OCI-M1 (cell line): ENCODE measurements around the gene OR51S1.
"Not testable (repeated sequence)": the region's sequence is repeated elsewhere in the genome, so short reads cannot be mapped to it uniquely, and the experiment has no call there.

Experiments
- DNase-seq: peaks from one replicate; lab custom pipeline; 2025; lab: John Stamatoyannopoulos, UW

The OR51S1 gene, protein sequence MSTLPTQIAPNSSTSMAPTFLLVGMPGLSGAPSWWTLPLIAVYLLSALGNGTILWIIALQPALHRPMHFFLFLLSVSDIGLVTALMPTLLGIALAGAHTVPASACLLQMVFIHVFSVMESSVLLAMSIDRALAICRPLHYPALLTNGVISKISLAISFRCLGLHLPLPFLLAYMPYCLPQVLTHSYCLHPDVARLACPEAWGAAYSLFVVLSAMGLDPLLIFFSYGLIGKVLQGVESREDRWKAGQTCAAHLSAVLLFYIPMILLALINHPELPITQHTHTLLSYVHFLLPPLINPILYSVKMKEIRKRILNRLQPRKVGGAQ

DNA sequence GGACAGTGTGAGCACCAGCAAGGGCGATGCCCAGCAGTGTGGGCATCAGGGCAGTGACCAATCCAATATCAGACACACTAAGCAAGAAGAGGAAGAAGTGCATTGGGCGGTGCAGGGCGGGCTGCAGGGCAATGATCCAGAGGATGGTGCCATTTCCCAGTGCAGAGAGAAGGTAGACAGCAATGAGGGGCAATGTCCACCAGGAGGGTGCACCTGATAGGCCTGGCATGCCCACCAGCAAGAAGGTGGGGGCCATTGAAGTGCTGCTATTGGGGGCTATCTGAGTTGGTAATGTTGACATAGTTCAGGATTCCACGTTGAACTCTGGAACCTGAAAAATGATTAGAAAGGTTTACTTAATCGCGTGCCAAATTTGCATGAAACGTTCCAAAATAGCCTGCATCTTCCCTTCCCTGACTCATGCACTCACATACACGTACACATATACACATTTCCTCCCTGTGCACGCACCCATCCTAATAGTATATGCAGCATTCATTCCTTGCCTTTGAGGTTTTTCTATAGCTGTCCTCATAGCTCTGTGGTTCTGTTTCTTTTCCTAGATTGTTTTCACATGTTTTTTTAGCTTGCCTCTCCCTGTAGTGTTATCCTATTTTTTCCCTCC lies at the start of gene OR51S1:
Gene OR51S1, minus strand, starts transcription at position 301 of the 625 bp plus-strand sequence. Its CDS starts 0 bp downstream, at position 301.
- no peak for DNase-seq

DNA sequence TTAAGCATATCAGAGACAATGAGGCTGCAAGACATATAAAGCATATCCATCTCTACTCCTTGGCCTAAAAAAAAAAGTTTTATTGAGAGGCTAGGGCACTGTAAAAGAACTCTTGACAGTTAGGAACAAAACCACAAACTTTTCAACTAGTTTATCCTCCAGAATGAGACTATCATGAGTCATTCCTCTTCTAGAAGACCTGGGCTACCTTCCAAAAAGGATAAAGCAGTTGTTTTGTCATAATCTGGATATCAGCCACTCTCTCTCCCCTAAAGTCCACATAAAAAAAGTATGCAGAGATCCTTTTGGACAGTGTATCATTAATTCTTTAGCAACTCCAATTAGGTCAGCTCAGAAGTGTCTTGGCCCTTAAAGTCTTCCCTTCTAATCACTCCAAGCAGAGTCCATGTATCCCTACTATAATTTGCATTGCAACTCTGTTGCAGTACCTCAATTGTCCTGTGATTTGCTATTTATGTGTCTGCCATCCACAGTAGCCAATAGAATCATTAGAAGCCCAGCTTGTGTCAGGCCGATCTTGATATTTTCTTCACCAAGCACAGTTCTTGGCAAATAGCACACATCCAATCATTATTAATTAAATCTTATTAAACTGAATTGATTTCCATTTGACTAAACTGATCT lies 43.1 kb upstream of the OR51S1 start:
- DNase-seq: peak; percentile 83

DNA sequence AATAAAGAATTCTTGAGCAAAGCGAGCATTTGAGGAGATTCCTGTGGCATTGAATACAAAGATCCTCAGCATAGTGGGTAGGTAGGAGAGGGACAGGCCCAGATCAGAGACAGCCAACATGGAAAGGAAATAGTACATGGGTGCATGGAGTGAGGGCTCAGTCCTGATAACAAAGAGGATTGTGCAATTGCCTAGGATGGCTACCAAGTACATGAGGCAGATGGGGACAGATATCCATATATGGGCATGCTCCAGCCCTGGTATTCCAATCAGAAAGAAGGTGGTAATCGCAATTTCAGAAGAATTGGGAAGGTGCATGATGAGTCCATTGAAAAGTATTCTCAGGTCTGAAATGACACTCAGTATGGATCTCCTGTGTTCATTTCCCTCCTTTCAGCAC lies 41.3 kb upstream of the OR51S1 start:
- DNase-seq: peak; percentile 74

DNA sequence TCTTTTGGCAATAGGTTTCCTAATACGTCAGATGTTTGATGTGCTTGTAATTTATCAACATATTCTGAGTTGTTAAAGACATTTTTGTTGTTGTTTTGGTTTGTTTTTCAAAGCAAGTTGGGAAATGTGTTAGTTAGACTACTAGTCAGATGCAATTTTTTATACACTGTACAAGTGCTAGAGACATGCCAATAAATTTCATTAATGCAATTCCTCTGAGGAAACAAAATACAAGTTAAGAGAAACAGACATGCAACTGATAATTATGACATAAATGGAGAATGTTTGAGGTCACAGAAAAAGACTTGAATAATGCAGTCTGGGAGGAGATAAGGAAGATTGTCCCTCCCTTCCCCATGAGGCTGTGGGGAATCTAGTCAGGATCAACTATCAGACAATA lies 38.6 kb upstream of the OR51S1 start:
- DNase-seq: peak; percentile 20

DNA sequence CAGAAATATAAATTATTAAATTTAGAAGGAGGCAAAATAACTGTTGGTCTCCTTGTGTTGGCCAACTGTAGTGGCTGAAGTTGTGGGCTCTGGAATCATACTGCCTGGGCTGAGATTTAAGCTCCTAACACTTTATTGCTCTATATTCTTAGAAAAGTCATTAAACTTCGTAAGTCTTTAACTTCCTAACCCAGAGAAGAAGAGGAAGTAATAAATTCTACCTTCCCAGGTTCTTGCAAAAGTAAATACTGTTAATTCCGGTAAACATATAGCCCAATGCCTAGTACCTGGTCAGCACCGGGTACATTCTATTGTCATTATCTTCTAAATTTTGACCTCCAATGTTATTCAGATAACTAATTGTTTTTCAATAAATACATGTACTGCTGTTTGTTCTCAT lies 37.2 kb upstream of the OR51S1 start:
- no peak for DNase-seq

DNA sequence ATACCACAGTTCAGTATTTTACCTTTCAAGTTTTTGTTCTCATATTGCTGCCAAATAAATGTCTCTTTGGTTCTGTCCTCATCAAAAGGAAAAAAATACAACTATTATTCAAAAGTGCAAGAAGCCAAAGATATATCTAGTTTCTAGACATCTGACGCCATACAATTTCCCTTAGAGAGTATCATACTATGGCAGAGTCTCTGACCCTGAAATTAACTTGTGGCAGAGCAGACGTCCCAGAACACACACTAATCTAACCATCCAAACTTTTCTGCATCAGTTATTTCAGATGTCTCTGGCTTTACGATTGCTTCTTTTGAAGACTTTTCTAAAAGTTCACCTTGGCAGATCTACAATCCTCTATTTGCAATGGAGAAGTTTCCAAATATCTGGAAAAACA lies 35.4 kb upstream of the OR51S1 start:
- no peak for DNase-seq

DNA sequence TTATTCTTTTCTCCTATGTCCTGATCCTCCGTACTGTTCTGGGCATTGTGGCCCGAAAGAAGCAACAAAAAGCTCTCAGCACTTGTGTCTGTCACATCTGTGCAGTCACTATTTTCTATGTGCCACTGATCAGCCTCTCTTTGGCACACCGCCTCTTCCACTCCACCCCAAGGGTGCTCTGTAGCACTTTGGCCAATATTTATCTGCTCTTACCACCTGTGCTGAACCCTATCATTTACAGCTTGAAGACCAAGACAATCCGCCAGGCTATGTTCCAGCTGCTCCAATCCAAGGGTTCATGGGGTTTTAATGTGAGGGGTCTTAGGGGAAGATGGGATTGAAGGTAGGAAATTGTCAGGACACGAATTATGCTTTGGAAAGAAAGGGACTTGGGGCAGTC lies 33.5 kb upstream of the OR51S1 start:
- no peak for DNase-seq

DNA sequence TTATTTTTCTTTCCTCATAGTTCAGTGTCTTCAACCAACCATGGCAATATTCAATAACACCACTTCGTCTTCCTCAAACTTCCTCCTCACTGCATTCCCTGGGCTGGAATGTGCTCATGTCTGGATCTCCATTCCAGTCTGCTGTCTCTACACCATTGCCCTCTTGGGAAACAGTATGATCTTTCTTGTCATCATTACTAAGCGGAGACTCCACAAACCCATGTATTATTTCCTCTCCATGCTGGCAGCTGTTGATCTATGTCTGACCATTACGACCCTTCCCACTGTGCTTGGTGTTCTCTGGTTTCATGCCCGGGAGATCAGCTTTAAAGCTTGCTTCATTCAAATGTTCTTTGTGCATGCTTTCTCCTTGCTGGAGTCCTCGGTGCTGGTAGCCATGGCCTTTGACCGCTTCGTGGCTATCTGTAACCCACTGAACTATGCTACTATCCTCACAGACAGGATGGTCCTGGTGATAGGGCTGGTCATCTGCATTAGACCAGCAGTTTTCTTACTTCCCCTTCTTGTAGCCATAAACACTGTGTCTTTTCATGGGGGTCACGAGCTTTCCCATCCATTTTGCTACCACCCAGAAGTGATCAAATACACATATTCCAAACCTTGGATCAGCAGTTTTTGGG lies 33.0 kb upstream of the OR51S1 start, which contains the start of gene OR51T1:
Gene OR51T1, plus strand, starts transcription at position 41 of the 641 bp plus-strand sequence. Its CDS starts 0 bp downstream, at position 41.
- DNase-seq: peak; percentile 84

DNA sequence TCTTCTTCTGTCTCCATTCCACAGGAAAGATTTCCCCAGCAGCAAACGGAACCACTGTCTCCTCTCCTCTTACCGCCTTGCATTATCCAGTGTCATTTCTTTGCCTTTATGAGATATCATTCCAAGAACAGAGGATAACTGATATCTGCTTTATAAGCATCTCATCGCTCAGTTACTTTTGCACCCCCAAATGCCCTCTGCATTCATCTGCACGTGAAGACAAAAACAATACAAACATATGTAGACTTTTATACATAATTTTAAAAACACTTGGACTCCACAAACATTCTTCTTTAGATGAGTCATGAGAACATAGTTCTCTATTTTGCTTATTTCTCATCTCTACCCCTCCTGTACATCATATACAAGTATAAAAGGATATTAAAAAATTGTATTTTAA lies 32.2 kb upstream of the OR51S1 start:
- no peak for DNase-seq

DNA sequence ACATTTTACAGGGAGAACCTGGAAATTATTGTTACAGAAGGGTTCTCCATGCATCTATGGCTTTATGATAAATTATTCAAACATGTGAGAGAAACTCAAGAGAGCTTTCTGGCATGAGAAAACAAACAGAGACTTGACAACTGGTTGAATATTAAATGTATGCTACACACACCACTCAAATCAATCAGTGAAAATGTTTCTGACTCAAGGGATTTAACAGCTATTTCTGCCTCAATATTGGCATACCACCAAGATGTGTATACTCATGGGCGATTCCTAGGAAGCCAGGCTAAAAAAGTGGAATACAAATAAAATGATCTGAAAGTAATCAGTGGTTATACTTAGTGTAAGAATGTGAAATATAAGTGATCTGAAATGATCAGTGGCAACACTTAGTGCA lies 16.8 kb upstream of the OR51S1 start:
- DNase-seq: no peak

DNA sequence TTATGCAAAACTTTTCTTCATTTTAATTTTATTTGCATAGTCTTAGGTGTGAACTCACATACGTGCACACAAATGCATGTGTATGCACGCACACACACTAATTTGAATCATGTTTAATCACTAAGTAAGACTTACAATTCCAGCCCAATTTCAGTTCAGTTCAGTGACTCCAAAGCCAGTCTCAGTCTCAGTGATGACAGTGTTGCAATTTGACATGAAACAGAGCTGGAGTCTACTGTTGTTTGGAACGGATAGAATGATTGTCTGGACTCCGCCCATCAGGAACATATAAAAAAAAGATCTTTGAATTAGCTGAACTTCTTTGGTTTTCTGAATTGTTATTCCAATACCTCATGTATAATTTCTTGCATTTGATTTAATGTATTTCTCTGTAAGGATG lies 14.9 kb upstream of the OR51S1 start:
- DNase-seq: no peak

DNA sequence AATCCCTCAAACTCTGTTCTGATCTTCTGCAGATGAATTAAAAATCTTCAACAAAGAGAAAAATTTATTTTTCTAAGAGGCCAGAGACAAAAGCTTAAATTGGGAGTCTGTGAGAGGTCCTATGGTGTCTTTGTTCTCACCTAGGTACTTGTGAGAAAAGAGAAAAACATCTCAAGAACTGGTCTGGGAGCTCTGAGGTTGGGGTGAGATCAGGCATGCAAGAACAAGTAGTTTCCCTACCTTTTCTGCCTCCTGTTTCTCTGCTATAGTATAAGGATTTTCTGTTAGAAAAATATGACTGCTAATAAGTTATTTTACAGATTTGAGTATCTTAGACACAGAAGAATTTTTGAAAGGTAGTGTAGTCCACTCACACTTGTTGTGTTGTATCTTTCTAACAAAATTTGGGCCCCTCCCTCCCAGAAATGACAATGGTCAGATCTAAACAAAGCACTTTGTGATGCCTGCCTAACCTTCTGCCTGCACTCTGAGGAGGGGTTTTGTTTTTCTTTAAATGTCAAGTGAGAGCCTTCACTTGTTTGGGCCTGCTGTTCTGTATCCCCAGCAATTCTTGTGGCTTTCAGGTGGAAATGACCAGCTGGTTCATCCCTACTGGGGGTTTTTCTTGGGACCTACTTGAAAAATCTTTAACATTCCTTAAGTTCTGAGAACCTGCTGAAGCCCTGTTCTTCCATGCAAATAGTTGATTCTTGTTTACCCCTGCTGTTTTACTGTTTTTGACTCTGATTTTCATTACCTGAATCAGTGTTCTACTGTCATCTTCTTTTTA lies 13.6 kb upstream of the OR51S1 start:
- DNase-seq: no peak

DNA sequence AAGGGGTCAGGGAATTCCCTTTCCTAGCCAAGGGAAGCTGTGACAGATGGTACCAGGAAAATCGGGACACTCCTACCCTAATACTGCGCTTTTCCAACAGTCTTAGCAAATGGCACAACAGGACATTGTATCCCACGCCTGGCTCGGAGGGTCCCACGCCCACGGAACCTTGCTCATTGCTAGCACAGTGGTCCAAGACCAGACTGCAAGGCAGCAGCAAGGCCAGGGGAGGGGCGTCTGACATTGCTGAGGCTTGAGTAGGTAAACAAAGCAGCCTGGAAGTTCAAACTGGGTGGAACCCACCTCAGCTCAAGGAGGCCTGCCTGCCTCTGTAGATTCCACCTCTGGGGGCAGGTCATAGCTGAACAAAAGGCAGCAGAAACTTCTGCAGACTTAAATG lies 5.3 kb upstream of the OR51S1 start:
- not testable (repeated sequence) for DNase-seq

DNA sequence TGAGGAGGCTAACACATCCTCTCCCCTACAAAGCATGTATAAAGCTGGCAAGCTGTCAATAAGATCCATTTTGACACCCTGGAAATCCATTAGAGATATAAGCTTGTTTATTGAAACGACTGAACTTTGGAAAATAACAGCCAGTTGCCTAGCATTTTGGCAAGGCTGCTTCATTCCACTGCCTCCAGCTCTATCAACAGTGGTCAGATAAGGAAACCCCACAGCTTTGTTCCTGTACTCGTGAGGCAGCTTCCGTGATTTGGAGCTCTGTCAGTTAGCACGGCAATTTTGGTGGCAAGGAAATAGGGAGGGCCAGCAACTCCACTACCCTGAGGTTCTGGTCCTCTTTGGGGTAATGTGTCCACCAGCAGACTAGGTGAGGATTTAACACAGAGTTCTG lies 2.0 kb upstream of the OR51S1 start:
- DNase-seq: peak; percentile 58

DNA sequence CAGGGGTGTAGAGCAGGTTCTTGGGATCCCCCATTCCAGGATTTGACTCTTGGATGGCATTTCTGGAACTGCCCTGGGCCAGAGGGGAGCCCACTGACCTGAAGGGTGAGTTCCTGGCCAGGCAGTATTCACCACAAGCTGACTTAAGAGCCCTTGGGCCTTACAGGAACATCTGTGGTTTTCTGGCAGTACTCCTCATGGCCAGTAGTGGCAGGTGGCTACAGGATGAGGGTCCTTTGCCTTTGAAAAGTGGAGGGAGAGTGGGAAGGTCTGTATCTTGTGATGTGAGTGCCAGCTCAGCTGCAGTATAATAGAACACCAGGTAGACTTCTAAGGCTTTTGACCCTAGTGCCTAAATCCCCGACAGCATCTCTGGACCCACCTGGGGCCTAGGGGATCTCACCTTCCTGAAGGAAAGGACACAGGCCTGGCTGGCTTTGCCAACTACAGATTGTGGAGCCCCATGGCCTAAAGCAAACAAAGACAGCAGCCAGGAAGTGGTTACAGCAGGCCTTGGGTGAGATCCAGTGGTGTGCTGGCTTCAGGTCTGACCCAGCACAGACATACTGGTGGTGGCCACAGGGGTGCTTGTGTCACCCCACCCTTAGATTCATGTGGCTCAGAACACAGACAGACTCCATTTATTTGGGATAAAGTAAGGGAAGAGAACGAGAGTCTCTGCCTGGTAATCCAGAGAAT lies 9.0 kb downstream of the OR51S1 start:
- DNase-seq: no peak

DNA sequence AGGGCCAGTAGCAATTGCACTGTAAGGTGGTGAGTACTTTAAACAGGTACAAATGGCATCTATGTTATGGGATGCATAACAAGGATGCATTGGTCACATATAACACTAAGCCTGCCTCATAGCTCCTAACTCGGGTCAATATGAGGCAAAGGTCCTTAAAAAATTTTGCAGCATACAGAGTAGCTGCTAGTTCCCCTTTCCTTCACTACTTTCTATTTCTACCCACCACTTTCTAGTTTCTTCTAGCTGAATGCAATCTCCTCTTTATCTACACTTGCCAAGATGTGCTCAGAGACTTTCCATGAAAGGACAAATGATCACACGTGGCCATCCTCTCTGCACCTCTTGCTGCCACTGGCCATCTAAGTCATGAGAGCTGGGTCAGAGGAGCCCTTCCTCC lies 18.1 kb downstream of the OR51S1 start:
- peak; percentile 89 for DNase-seq

DNA sequence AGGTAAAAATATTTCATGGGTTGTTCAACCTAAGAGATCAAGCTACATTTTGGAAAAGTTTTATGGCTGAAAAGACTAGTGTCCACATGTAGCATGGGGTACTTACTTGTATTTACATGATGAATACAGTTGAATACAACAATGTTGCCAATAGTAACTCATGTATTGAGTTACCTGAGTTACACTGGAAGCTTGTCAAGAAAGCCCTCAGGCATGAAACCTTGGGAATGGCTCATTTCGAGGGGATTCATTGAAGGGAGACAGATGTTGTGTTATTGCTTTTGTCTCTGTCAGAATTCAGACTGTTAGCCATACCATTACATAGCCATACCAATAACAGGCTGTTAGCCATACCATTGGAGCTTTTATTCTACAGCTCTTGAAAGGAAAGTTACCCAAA lies 18.7 kb downstream of the OR51S1 start:
- no peak for DNase-seq

DNA sequence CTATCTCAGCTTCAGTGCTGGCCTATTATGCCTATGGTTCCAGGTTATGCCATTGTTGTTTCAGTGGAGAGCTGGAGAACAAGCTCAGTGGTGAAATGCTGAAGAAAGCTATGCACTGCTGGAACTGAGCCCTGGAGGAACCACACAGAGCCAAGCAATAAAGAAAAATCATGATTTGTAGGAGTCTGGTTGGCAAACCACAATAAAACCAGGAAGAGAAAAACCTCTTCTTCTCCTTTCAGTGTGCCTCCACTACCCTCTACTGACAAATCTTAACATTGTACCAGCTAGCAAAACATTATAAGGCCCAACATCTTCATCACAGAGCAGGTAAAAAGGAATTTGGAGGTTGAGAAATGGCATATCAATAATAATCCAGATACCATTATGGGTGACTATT lies 22.6 kb downstream of the OR51S1 start:
- peak; percentile 59 for DNase-seq

DNA sequence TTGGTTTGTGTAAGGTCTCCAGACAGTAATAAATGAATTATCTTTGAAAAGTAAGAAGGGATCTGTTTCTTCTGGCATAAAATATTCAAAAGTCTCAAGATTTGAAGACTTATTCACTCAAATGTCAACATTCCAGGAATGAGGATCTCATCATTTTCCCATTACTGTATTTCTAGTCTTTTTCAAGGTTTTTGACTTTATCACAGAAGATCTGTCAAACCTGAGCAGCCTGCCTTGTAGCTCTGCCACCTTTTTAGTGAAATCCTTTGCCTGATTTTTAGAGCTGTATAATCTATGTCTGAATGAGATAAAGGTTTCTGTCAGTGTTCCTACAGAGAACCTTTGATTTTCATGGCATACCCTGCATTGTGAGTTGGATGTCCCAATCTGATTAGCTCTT lies 23.9 kb downstream of the OR51S1 start:
- DNase-seq: no peak

DNA sequence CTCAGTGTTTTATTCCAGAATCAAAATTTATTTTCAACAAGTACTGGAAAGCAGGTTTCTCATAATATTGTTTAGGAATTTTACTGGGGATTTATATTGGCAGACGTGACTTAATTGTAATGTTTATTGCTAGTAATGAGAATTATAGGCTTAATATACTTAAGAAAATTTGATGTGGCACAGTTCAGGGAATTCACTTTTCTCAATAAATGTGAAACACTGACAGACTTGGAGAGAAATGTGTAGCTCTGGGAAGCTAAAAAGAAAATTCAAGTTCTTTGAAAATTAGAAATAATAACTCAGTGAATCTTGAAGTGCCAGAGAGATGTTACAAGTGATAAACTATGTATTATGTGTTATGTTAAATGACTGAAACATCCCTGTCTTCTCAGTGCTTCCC lies 28.0 kb downstream of the OR51S1 start, which contains the start of gene OR51F2:
Gene OR51F2, plus strand, starts transcription at position 301 of the 400 bp plus-strand sequence. CDS start 101 bp downstream, outside the sequence.
- no peak for DNase-seq

DNA sequence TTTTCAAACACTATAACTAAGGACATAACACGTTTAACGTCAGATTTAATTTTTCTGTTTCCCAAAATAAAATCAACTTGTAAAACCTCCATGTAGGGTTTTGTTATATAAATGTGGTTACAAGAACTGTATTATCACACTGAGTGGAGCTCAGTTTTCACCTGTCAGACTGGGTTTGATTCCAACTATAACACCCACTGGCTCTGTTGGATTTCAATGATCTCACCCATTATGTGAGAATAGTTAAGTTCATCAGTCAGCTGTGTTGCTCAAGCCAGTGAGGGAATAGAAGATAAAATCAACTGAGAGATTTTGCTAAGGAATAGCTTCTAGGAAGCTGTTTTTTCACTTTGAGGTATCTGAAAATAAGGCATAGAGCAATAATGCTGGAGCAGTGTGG lies 39.8 kb downstream of the OR51S1 start:
- no peak for DNase-seq
